K562 (cell line): ENCODE results near the gene TEX54. TPM values are rescaled to one million over a fixed set of nuclear protein-coding genes. Genes with fewer than 3 reads are reported as not detected.

Experiments
- BCOR ChIP-seq: fragments of 450-650 bp; IDR thresholded peaks from 2 replicates; pipeline ENCODE4 v1.6.1; 2016
- BRCA1 ChIP-seq, 2 experiments: fragments of 450-650 bp in 1 of 2; sonication (generic) in 1 of 2; formaldehyde crosslinking in 1 of 2; IDR thresholded peaks; 2 replicates each; pipeline versions ENCODE4 v1.5.0 to v1.6.1; 2017 to 2020; ENCODE audit warnings: mild to moderate bottlenecking in 1 of 2, missing genetic modification reagents in 1 of 2
- DNMT1 ChIP-seq: fragments of 450-650 bp; IDR thresholded peaks from 2 replicates; pipeline ENCODE4 v1.6.1; 2016; ENCODE audit warnings: antibody characterized with exemption, mild to moderate bottlenecking
- FOXJ3 ChIP-seq: sonication (generic); formaldehyde crosslinking; IDR thresholded peaks from 2 replicates; pipeline ENCODE4 v1.4.0; 2020; ENCODE audit warnings: mild to moderate bottlenecking, missing genetic modification reagents
- HNRNPH1 ChIP-seq: fragments of 200-400 bp; formaldehyde crosslinking; optimal IDR thresholded peaks from 2 replicates; pipeline ENCODE3; 2017; ENCODE audit warnings: low read depth, mild to moderate bottlenecking, low read length, moderate library complexity
- NFIX ChIP-seq: fragments of 250-450 bp; sonication (Bioruptor Pico); IDR thresholded peaks from 2 replicates; pipeline ENCODE4 v1.4.0; 2020; ENCODE audit warnings: low read depth, mild to moderate bottlenecking, moderate library complexity
- TBL1XR1 ChIP-seq, 2 experiments: IDR thresholded peaks; 2 replicates each; pipeline ENCODE4 v1.6.1; 2012; ENCODE audit warnings: improper control_type of control experiment in 2 of 2, low read length in 2 of 2, mild to moderate bottlenecking in 1 of 2
- ZBTB8A ChIP-seq: fragments of 450-650 bp; IDR thresholded peaks from 2 replicates; pipeline ENCODE4 v1.6.1; 2018; ENCODE audit warnings: mild to moderate bottlenecking, moderate library complexity; ENCODE audit not compliant: partially characterized antibody
- polyA plus RNA-seq, 8 experiments: library from polyadenylated mRNA; depleted of rRNA in 4 of 8; stranded (reverse) in 5 of 8; unstranded in 3 of 8; fragments of >200 nt; fragmentation: Nextera tagmentation in 2 of 8; fragmentation: Illumina TruSeq in 1 of 8; extraction: Ambion mirVana in 2 of 8; extraction: Trizol in 1 of 8; gene quantifications; 2 replicates each; pipeline versions ENCODE4 v1.2.1 to v1.2.3, GENCODE V29; 2011 to 2014; ENCODE audit warnings: inconsistent platforms in 1 of 8, missing spikeins in 1 of 8
- total RNA-seq, 7 experiments: library from RNA; depleted of rRNA in 6 of 7; stranded (reverse); fragments of >200 nt in 6 of 7; fragmentation: Illumina TruSeq in 2 of 7; extraction: Trizol in 2 of 7; gene quantifications; 2 replicates each; pipeline versions ENCODE4 v1.2.1 to v1.2.3, GENCODE V29; 2011 to 2021; ENCODE audit warnings: low replicate concordance in 1 of 7
- TF ChIP-seq, protein P1 (sequence below): IDR thresholded peaks from 2 replicates; pipeline ENCODE4 v1.6.1; 2012; ENCODE audit warnings: low read depth, low read length, improper control_type of control experiment, borderline replicate concordance
- TF ChIP-seq, protein P2 (sequence below): fragments of 450-650 bp; IDR thresholded peaks from 2 replicates; pipeline ENCODE4 v1.7.1; 2018; ENCODE audit warnings: mild to moderate bottlenecking, low read depth; ENCODE audit not compliant: partially characterized antibody
- TF ChIP-seq, protein P3 (sequence below): fragments of 200-800 bp; sonication (Bioruptor generic); IDR thresholded peaks from 2 replicates; pipeline ENCODE4 v1.6.1; 2016; ENCODE audit warnings: missing genetic modification characterization, missing compliant biosample characterization
- TF ChIP-seq, protein P4 (sequence below): sonication (generic); formaldehyde crosslinking; IDR thresholded peaks from 2 replicates; pipeline ENCODE4 v1.8.0; 2022; ENCODE audit warnings: mild to moderate bottlenecking, missing genetic modification reagents

The TEX54 gene
- total and polyA plus RNA-seq, 9 of the 15 experiments (the other 6 are each of a cell fraction or from before 2014, with no cell fraction given), result not detected

DNA sequence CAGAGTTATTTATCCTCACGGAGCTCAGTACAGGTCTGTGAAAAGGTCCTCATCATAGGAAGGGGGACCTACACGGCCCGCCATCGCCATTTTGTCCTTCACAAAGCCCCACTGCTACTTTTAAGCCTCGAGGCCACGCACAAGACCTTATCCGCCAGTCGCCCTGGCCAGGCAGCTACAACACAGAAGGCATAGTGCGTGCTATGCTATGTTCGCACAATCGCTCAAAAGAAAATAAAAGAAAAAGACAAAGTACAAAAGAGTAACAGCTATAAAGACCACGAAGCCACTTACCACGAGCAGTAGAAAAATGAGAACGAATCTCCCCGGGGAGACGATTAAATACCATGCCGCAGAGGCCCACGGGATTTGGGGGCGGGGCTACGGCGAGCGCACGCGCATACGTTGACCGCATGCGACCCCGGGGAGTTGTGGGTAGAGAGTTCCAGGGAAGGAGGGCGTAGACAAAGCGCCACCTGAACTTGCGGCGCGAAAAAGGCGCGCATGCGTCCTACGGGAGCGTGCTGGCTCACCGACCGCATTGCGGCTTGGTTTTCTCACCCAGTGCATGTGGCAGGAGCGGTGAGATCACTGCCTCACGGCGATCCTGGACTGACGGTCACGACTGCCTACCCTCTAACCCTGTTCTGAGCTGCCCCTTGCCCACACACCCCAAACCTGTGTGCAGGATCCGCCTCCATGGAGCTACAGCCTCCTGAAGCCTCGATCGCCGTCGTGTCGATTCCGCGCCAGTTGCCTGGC, 23.1 kb upstream of the TEX54 start (continued):
- TF ChIP-seq, protein P1, sequence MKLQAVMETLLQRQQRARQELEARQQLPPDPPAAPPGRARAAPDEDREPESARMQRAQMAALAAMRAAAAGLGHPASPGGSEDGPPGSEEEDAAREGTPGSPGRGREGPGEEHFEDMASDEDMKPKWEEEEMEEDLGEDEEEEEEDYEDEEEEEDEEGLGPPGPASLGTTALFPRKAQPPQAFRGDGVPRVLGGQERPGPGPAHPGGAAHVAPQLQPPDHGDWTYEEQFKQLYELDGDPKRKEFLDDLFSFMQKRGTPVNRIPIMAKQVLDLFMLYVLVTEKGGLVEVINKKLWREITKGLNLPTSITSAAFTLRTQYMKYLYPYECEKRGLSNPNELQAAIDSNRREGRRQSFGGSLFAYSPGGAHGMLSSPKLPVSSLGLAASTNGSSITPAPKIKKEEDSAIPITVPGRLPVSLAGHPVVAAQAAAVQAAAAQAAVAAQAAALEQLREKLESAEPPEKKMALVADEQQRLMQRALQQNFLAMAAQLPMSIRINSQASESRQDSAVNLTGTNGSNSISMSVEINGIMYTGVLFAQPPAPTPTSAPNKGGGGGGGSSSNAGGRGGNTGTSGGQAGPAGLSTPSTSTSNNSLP, result no peak; the same call in 1 of the 2 replicates
- no peak for TF ChIP-seq NFIX
- TF ChIP-seq HNRNPH1, result no peak
- no peak for TF ChIP-seq FOXJ3 (CRISPR knock-in tag)
- TF ChIP-seq ZBTB8A, result no peak
- TF ChIP-seq, protein P2, sequence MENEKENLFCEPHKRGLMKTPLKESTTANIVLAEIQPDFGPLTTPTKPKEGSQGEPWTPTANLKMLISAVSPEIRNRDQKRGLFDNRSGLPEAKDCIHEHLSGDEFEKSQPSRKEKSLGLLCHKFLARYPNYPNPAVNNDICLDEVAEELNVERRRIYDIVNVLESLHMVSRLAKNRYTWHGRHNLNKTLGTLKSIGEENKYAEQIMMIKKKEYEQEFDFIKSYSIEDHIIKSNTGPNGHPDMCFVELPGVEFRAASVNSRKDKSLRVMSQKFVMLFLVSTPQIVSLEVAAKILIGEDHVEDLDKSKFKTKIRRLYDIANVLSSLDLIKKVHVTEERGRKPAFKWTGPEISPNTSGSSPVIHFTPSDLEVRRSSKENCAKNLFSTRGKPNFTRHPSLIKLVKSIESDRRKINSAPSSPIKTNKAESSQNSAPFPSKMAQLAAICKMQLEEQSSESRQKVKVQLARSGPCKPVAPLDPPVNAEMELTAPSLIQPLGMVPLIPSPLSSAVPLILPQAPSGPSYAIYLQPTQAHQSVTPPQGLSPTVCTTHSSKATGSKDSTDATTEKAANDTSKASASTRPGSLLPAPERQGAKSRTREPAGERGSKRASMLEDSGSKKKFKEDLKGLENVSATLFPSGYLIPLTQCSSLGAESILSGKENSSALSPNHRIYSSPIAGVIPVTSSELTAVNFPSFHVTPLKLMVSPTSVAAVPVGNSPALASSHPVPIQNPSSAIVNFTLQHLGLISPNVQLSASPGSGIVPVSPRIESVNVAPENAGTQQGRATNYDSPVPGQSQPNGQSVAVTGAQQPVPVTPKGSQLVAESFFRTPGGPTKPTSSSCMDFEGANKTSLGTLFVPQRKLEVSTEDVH, result peak; percentile 76
- TF ChIP-seq, protein P3, sequence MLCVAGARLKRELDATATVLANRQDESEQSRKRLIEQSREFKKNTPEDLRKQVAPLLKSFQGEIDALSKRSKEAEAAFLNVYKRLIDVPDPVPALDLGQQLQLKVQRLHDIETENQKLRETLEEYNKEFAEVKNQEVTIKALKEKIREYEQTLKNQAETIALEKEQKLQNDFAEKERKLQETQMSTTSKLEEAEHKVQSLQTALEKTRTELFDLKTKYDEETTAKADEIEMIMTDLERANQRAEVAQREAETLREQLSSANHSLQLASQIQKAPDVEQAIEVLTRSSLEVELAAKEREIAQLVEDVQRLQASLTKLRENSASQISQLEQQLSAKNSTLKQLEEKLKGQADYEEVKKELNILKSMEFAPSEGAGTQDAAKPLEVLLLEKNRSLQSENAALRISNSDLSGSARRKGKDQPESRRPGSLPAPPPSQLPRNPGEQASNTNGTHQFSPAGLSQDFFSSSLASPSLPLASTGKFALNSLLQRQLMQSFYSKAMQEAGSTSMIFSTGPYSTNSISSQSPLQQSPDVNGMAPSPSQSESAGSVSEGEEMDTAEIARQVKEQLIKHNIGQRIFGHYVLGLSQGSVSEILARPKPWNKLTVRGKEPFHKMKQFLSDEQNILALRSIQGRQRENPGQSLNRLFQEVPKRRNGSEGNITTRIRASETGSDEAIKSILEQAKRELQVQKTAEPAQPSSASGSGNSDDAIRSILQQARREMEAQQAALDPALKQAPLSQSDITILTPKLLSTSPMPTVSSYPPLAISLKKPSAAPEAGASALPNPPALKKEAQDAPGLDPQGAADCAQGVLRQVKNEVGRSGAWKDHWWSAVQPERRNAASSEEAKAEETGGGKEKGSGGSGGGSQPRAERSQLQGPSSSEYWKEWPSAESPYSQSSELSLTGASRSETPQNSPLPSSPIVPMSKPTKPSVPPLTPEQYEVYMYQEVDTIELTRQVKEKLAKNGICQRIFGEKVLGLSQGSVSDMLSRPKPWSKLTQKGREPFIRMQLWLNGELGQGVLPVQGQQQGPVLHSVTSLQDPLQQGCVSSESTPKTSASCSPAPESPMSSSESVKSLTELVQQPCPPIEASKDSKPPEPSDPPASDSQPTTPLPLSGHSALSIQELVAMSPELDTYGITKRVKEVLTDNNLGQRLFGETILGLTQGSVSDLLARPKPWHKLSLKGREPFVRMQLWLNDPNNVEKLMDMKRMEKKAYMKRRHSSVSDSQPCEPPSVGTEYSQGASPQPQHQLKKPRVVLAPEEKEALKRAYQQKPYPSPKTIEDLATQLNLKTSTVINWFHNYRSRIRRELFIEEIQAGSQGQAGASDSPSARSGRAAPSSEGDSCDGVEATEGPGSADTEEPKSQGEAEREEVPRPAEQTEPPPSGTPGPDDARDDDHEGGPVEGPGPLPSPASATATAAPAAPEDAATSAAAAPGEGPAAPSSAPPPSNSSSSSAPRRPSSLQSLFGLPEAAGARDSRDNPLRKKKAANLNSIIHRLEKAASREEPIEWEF (CRISPR knock-in tag), result no peak
- TF ChIP-seq, protein P4, sequence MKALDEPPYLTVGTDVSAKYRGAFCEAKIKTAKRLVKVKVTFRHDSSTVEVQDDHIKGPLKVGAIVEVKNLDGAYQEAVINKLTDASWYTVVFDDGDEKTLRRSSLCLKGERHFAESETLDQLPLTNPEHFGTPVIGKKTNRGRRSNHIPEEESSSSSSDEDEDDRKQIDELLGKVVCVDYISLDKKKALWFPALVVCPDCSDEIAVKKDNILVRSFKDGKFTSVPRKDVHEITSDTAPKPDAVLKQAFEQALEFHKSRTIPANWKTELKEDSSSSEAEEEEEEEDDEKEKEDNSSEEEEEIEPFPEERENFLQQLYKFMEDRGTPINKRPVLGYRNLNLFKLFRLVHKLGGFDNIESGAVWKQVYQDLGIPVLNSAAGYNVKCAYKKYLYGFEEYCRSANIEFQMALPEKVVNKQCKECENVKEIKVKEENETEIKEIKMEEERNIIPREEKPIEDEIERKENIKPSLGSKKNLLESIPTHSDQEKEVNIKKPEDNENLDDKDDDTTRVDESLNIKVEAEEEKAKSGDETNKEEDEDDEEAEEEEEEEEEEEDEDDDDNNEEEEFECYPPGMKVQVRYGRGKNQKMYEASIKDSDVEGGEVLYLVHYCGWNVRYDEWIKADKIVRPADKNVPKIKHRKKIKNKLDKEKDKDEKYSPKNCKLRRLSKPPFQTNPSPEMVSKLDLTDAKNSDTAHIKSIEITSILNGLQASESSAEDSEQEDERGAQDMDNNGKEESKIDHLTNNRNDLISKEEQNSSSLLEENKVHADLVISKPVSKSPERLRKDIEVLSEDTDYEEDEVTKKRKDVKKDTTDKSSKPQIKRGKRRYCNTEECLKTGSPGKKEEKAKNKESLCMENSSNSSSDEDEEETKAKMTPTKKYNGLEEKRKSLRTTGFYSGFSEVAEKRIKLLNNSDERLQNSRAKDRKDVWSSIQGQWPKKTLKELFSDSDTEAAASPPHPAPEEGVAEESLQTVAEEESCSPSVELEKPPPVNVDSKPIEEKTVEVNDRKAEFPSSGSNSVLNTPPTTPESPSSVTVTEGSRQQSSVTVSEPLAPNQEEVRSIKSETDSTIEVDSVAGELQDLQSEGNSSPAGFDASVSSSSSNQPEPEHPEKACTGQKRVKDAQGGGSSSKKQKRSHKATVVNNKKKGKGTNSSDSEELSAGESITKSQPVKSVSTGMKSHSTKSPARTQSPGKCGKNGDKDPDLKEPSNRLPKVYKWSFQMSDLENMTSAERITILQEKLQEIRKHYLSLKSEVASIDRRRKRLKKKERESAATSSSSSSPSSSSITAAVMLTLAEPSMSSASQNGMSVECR, result peak; percentile 74
- no peak; the same call in 1 of the 2 replicates for TF ChIP-seq BCOR
- no peak; the same call in 1 of the 2 replicates for TF ChIP-seq DNMT1
- peak; percentile 51 to 72; a peak in 2 of 4 replicates for TF ChIP-seq TBL1XR1 (IDR thresholded peaks at IDR 0.05; ENCODE audit: low read length in 2 of 2)
- TF ChIP-seq BRCA1 (IDR thresholded peaks at IDR 0.05), result no peak
- no peak for TF ChIP-seq BRCA1 (CRISPR knock-in tag; IDR thresholded peaks at IDR 0.05)
